ENCODE measurements around the gene SUGP2.
"Not testable (repeated sequence)": the region's sequence is repeated elsewhere in the genome, so short reads cannot be mapped to it uniquely, and the experiment has no call there.

SUGP2 gene

DNA sequence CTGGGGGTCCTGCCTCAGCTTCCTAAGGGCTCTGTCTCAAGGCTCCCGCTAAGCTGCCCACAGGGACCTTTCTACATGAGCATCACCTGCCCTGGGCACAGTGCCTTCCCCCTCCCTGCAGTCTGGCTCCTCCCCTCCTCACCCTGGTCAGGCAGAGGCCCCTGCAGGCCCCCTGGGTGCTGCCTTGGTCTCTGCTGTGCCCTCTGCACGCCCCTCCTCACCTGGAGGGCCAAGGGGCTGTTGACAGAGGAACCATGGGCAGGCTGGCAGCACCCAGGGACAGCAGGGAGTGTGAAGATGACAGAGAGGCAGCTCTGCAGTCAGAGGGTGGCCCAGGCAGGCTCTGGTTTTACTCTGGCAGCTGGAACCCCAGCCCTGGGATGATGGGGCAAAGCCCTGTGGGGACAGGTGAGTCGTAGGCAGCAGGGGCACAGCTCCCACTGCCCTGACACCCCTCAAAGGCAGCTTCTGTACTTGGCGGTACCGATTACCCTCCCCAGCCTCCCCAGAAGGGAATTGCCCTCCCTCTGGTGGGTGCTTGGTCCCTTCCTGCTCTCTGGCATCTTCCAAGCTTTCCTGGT is 43.1 kb downstream of the SUGP2 start:
- no peak for DNase-seq (ENCODE audit: low read depth)

DNA sequence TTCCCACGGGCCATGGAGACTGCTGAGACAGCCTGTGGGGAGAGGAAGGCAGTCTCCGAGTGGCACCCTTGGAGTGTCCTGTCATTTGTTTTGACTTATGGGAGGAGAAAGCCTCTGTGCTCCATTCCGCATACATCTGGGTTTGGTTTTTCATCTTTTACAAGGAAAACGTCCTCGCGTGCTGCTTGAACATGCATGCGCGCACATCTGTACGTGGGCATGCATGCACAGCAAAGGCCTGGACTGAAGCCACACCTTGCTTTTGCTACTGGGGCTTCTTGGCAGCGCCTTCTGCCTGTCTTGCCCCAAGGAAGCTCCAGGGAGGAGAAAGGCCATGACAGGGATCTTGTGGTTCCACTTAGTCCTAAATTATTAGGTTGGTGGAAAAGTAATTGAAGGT is 44.0 kb downstream of the SUGP2 start:
- DNase-seq (ENCODE audit: low read depth): no peak

DNA sequence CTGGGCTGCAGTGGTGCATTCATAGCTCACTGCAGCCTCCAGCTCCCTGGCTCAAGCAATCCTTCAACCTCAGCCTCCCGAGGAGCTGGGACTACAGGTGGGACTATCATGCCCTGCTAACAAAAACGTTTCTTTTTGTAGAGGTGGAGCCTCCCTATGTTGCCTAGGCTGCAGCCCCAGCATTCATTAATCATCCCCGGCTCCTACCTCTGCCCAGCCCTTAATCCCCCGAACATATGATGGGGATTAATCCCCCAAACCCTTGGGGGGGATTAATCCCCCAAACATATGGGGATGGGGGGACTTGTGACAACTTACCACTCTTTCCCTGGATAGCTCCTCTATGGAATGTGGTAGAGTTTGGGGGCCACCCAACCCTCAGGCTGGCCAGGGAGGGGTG is 45.9 kb downstream of the SUGP2 start:
- DNase-seq (ENCODE audit: low read depth): no peak

DNA sequence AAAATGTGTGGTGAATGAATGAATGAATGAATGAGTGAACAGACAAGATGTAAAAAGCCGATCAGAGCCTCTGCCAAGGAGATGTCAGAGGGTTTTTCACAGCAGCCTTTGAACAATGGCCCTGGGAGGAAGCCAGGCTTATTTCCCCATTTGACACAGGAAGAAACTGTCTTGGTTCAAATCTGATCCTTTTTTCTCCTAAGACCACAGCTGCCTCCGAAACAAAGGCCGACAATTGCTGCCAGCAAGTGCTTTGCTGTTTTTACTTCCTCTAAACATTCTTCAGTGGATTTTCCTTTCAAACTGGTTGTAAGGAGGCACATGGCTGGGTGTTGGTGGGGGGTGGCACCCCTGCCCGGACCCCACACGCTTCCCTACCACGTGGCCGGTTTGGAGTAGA is 48.1 kb downstream of the SUGP2 start:
- no peak for DNase-seq (ENCODE audit: low read depth)

DNA sequence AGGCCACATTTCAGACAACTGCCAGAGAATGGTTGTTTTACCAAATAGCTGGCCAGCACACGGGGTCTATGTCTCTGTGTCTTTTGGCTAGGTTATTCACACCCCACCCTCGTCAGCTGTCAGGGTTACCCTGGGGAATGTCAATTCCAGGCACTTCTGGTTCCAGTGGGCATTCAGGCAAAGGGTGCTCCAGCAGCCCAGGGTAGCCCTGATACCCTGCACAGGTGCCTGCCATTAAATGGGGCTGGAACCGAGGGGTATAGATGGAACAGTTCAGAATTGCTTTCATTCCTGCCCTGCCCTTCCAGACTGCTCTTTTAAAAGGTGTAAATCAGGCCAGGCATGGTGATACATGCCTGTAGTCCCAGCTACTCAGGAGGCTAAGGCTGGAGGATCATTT is 49.1 kb downstream of the SUGP2 start:
- DNase-seq (ENCODE audit: low read depth): no peak

DNA sequence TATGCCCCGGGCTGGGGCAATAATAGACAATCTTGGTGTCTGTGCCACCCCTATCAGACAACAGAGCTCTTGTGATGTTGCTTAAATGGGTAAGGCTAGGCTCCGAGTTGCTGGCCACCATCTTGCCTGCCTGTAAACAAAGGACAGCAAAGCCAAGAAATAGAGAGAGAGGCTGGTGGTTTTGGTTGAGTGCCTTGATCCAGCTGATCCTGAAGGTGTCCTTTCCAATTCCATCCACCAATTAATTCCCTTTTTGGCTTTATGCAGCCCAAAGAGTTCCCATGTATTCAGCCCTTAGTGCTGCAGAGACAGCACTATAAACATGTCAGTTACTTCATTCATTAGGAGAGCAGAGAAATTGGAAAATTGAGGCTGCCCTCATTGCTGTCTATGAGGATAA is 50.6 kb downstream of the SUGP2 start:
- DNase-seq (ENCODE audit: low read depth): no peak

DNA sequence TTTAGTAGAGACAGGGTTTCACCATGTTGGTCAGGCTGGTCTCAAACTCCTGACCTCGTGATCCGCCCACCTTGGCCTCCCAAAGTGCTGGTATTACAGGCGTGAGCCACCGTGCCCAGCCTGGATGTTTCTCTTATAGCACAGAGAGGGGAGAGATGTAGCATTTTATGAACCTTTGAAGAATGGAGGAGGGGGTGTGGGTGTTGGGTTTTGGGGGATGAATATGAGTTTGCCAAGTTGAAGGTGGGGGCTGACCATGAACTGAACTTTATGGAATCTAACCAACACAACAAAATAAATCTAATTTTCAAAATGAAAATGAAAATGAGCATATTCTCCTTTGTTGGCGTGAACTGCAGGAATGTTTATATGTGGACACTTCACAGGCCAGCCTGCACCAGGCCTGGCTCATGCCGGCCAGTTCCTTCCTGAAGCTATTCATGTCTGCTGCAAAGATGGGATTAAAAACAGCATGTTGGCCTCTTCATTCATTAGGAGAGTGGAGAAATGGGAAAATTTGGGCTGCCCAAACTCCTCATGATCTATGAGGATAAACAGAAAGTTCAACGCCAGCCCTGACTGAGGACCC is 52.8 kb downstream of the SUGP2 start:
- DNase-seq (ENCODE audit: low read depth): no peak

DNA sequence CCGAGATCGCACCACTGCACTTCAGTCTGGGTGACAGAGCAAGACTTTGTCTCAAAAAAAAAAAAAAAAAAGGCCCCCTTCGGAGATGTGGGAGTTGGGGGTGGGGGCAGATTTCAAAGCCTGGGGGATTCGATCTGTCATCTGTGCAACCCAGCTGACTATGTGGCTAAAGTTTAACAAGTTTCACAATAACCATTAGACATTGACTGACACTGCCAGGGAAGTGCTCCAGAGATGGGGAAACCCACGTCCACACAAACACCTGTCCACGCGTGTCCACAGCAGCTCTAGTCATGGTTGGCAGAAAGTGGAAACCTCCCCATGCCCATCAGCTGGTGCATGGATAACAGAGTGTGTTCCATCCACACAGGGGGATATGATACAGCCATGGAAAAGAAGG is 54.7 kb downstream of the SUGP2 start:
- no peak for DNase-seq (ENCODE audit: low read depth)

DNA sequence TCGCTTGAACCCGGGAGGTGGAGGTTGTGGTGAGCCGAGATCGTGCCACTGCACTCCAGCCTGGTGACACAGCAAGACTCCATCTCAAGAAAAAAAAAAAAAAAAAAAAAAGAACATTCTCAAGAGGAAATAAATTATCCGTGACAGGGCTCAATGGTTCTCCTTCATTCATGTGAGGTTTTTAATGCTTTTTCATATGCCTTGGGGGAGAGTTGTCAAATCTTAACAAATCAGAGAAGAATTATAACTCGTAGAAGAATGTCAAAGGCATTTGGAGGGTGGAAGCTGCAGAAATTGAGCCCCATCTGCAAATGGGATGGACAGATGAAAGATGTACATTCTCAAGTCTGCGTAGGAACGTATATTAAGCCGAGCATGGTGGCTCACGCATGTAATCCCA is 57.4 kb downstream of the SUGP2 start:
- DNase-seq (ENCODE audit: low read depth): no peak

DNA sequence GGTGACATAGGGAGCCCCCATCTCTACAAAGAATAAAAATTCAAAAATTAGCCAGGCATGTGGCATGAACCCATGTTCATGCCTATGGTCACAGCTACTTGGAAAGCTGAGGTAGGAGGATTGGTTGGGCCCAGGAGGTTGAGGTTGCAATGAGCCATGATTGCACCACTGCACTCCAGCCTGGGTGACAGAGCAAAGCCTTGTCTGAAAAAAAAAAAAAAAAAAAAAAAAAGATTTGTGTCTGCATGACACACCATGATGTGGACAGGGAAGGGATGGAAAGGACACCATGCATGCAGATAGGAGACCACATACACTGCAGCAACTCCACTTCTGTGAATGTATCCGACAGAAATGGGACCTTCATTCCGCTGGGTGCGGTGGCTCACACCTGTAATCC is 58.3 kb downstream of the SUGP2 start:
- DNase-seq (ENCODE audit: low read depth): no peak

DNA sequence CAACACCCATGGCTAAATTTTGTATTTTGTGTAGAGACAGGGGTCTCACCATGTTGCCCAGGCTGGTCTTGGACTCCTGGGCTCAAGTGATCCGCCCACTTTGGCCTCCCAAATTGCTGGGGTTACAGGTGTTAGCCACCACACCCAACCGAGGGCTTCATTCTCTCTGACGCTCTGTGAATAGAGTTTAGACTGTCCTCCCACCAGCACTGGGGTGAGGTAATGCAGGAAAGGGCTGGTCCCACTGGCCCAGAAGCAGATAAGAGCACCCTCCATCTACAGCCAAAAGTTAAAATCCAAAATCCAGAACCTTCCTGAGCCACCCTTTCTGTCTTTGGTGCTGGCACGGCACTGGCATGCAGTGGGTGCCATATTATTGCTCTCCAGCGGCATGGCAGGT is 60.5 kb downstream of the SUGP2 start:
- DNase-seq (ENCODE audit: low read depth): no peak

DNA sequence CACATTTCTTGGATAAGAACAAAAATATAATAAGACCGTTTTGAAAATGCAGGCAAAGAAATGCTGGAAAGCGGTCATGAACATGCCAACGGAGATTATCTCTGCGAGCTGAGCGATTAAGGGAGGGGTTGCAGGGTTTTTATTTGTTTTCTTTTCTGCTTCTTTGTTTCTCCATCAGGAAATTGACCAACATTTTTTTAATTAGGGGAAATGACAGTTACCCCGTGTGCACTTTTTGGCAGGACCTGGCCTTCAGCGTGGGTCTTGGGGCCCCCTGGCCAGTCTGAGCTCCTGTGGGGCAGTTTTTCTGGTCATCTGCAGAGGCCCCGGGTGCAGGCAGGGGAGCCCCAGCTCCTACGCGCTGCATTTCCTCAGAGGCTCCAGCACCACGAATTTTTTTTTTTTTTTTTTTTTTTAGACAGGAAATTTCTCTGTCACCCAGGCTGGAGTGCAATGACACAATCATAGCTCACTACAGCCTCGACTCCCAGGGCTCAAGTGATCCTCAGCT is 61.0 kb downstream of the SUGP2 start:
- no peak for DNase-seq (ENCODE audit: low read depth)

DNA sequence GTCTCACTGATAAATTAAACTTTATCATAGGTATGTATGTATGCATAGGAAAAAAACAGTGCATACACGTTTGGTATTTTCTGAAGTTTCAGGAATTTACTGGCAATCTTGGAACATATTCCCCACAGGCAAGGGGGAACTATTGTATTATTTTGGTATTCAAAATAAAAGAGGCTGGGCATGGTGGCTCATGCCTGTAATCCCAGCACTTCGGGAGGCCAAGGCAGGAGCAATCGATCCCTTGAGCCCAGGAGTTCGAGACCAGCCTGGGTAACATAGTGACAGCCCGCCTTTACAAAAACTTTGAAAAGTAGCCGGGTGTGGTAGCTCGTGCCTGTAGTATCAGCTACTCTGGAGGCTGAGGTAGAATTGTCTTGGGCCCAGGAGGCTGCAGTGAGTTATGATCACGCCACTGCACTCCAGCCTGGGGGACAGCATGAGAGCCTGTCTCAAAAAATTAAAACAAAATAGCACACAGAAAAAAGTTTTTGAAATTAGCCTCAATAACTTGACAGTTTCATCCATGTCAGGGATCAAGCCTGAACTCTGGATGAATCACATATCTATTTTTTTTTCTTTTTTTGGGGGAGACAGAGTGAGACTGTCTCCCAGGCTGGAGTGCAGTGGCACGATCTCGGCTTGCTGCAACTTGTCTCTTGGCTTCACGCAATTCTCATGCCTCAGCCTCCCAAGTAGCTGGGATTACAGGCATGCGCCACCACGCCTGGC is 63.2 kb downstream of the SUGP2 start:
- DNase-seq (ENCODE audit: low read depth): no peak

DNA sequence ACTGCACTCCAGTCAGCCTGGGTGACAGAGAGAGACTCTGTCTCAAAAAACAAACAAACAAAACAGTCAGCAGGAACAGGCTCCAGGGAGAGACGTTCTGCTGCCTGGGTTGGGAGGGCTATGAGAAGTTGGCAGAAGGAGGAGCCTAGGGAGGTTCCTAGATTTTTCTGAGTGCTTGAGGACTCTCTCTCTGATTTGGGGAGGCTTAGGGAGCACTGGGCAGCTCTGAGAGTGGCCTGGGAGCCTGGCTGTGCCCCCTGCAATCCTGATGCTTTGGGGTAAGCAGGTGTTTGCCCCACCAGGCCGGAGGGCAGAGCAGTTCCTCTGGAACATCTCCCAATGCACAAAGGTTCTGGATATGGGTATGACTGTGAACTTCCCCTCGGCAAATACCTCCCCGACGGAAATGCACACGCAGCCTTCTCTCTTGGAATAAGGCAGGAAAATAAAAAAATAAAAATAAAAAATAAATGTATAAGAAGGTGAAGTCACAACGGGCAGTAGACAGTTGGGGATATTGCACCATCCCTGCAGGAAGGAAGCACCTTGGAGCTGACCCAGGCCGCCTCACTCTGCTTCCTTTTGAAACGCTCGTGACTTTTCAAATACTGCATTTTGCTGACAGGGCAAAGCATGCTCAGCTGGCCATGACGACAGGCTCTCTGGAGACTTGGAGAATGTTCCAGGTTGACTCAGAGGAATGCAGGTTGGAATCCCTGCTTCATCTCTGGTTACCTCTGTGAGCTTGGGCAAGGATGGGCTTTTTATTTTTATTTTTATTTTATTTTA is 65.8 kb downstream of the SUGP2 start:
- DNase-seq (ENCODE audit: low read depth): no peak

DNA sequence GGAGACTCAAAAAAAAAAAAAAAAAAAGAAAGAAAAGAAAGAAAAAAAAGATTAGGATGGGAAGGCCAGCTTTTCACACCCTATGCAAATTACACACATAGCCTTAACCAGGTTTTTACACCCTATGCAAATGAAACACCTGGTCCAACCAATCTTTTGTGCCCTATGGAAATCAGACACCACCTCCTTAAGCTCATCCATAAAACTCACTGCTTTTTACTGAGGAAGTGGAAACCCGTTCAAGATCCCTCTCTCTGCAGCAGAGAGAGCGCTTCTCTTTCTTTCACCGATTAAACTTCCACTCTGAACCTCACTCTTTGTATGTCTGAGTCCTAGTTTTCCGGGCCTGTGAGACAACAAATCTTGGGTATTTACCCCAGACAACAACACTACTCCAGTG is 67.0 kb downstream of the SUGP2 start:
- DNase-seq (ENCODE audit: low read depth): no peak

DNA sequence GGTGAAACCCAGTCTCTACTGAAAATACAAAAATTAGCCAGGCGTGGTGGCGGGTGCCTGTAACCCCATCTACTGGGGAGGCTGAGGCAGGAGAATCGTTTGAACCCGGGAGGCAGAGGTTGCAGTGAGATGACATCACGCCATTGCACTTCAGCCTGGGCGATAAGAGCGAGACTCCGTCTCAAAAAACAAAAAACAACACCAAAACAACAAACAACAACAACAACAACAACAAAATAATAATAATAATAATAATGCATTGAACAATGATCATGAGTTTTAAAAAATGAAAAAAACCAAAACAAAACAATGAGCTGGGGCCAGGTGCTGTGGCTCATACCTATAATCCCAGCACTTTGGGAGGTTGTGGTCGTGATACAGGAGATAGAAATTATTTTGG is 69.2 kb downstream of the SUGP2 start:
- DNase-seq (ENCODE audit: low read depth): no peak

DNA sequence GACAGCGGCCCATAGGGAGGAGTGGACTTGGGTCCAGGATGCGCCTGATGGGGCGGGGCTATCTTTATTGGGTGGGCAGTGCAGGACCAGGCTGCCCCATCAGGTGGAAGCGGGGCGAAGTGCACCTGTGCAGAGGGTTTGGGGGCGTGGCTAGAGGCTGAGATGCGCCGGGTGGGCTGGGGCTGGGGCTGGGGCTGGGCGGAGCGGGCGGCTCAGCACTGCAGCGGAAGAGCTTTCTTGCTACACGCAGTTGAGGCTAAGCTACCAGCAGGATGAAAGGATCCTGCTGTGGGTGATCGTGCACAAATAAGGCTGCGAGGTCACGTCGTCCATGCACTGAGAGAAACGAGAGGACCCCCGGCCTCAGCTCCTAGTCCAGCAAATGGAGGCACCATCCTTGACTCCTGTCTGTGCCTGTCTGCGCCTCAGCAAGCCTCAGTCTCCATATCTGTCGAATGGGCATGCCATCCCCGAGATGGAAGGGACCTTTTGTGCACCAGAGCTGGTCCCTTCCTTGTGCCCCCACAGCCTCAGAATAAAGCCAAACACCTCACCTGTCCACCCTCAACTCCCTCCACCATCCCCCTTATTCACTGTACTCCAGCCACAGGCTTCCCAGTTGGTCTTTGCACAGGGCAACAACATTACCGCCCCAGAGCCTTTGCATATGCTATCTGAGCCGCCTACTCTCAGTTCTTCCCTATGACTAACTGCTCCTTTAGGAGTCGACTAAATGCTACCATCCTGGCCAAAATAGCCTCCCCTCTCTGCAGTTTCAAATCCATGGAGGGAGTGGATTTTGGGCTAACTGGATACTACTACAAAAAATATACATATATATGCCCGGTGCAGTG is 71.3 kb downstream of the SUGP2 start:
- no peak for DNase-seq (ENCODE audit: low read depth)

DNA sequence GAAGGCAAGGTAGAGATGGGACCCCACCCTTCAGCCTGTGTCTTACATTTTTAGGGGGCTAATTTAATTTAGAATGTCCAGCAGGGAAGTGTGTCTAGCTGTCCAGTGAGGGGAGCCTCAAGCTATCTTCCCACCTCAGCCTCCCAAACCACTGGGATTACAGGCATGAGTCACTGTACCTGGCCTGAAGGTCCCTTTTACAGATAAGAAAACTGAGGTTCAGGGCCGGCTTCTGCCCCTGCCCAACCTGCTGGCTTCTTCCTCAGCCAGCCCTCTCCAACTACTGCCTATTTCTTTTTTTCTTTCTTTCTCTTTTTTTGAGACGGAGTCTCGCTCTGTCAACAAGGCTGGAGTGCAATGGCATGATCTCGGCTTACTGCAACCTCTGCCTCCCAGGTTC is 72.9 kb downstream of the SUGP2 start:
- DNase-seq (ENCODE audit: low read depth): no peak

DNA sequence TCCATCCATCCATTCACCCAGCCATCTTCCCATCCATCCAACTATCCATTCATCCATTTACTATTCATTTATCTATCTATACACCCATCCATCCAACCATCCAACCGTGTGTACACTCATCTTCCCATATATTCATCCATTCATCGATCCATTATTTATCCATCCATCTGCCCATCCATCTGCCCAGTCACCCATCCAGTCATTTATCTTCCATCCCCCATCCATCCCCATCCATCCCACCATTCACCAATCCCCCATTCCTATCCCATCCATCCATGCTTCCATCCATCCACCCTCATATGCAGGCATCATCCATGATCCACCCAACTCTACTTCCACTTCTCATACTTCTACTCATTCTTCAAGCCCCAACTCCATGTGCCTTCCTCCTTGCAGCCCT is 78.3 kb downstream of the SUGP2 start:
- no peak for DNase-seq (ENCODE audit: low read depth)

DNA sequence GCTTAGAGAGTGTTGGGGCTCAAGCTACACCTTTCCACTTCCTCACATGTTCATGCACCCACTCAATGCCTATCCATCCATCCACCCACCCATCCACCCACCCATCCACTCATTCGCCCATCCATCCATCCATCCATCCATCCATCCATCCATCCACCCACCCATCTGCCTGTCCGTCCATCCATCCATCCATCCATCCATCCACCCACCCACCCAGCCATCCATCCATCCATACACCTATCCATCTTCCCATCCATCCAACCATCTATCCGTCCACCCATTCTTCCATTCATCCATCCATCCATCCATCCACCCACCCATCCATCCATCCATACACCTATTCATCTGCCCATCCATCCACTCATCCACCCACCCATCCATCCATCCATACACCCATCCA is 79.2 kb downstream of the SUGP2 start:
- no peak for DNase-seq (ENCODE audit: low read depth)

DNA sequence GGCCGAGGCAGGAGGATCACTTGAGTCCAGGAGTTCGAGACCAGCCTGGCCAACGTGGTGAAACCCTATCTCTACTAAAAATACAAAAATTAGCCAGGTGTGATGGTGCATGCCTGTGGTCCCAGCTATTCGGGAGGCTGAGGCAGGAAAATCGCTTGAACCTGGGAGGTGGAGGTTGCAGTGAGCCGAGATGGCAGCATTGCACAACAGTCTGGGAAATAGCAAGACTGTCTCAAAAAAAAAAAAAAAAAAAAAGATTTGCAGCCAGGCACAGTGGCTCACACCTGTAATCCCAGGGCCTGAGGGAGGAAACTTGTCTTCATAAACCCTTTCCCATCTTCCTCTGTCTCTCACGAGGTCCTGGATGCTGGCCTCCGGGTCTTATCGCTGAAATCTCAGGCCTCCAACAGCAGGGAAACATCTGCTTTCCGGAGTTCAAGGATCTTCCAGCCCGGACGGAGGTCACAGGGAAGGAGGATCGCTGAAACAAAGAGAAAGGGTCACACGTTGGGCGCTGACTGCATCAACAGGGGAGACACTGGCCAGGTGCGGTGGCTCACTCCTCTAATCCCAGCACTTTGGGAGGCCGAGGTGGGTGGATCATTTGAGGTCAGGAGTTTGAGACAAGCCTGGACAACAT is 80.8 kb downstream of the SUGP2 start:
- not testable (repeated sequence) for DNase-seq (ENCODE audit: low read depth)
